NB4 (cell line): Measurements from ENCODE around the gene DAAM2.

Source experiments
- POLR2A ChIP-seq: IDR thresholded peaks from 2 replicates; pipeline ENCODE4 v1.6.1; 2011; ENCODE audit warnings: mild to moderate bottlenecking; ENCODE audit not compliant: insufficient read length; ENCODE audit errors: extremely low read depth
- TF ChIP-seq, protein P1 (sequence below): IDR thresholded peaks from one replicate; pipeline ENCODE4 v1.5.1; 2012; ENCODE audit warnings: low read depth, low read length

DNA sequence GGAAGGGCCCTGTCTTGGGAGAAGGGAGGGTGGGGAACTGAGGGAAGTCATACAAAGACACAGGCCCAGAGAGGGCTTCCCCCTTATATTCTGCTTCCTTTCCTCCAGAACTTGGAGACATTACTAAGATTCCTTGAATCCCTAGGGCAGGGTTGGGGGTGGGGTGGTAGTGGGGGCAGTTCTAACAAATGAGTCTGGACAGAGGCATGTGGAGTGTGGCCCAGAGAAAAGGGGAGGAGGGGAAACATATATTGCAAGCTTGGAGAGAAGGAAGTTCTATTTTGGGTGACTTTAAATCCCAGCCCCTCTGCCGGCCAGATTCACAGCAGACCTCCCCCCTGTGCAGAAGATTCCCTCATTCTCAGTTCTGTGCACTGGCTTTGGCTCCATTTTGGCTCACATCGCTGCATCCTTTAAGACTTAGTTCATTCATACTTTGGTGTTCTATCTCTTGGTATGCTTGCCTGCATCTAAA lies 43.7 kb downstream of the DAAM2 start:
- TF ChIP-seq, protein P1, sequence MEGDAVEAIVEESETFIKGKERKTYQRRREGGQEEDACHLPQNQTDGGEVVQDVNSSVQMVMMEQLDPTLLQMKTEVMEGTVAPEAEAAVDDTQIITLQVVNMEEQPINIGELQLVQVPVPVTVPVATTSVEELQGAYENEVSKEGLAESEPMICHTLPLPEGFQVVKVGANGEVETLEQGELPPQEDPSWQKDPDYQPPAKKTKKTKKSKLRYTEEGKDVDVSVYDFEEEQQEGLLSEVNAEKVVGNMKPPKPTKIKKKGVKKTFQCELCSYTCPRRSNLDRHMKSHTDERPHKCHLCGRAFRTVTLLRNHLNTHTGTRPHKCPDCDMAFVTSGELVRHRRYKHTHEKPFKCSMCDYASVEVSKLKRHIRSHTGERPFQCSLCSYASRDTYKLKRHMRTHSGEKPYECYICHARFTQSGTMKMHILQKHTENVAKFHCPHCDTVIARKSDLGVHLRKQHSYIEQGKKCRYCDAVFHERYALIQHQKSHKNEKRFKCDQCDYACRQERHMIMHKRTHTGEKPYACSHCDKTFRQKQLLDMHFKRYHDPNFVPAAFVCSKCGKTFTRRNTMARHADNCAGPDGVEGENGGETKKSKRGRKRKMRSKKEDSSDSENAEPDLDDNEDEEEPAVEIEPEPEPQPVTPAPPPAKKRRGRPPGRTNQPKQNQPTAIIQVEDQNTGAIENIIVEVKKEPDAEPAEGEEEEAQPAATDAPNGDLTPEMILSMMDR, result no peak
- TF ChIP-seq POLR2A, result no peak
